Suprapubic skin (tissue), 4 donors: ENCODE data around the gene DFFB. TPM values are rescaled to one million over a fixed set of nuclear protein-coding genes. Genes with fewer than 3 reads are reported as not detected.

Source experiments
- DNase-seq, 2 donors: peaks; one replicate each; pipeline ENCODE4 v3.0.0-alpha.2; 2019; ENCODE audit warnings: low spot score in 2 of 2
- H3K27ac ChIP-seq: fragments of 200-600 bp; sonication (generic); one replicate; pipeline ENCODE4 v1.5.1; 2019
- H3K27me3 ChIP-seq: fragments of 200-600 bp; sonication (generic); one replicate; pipeline ENCODE4 v1.5.1; 2019
- H3K36me3 ChIP-seq: fragments of 200-600 bp; sonication (generic); one replicate; pipeline ENCODE4 v1.5.1; 2019
- H3K4me1 ChIP-seq: fragments of 200-600 bp; sonication (generic); one replicate; pipeline ENCODE4 v1.5.1; 2019
- H3K4me3 ChIP-seq: fragments of 200-600 bp; sonication (generic); one replicate; pipeline ENCODE4 v1.5.1; 2019; ENCODE audit warnings: mild to moderate bottlenecking
- H3K9me3 ChIP-seq: fragments of 200-600 bp; sonication (generic); one replicate; pipeline ENCODE4 v1.5.1; 2019
- EP300 ChIP-seq: sonication (generic); formaldehyde crosslinking; IDR thresholded peaks from one replicate; pipeline ENCODE4 v1.6.1; 2017; ENCODE audit warnings: antibody characterized with exemption
- POLR2A ChIP-seq, 2 donors: fragments of 450-650 bp; IDR thresholded peaks; one replicate each; pipeline ENCODE4 v1.6.1; 2017; ENCODE audit warnings: antibody characterized with exemption in 2 of 2, mild to moderate bottlenecking in 2 of 2, moderate library complexity in 2 of 2
- POLR2AphosphoS5 ChIP-seq, 3 donors: sonication (generic); formaldehyde crosslinking; IDR thresholded peaks; one replicate each; pipeline ENCODE4 v1.6.1; 2017; ENCODE audit warnings: antibody characterized with exemption in 3 of 3
- WGBS: methylation state at CpG from one replicate; pipeline ENCODE4 v1.1.5; 2018; 5-methylcytosine and 5-hydroxymethylcytosine counted together
- total RNA-seq, 4 donors: library from RNA; depleted of rRNA; stranded (reverse); fragments of >200 nt; gene quantifications; one replicate each; pipeline ENCODE4 v1.1.0, GENCODE V29; 2016
- TF ChIP-seq, protein P1 (sequence below), 2 donors: fragments of 200-600 bp in 1 of 2; fragments of 450-650 bp in 1 of 2; sonication (generic) in 1 of 2; IDR thresholded peaks; one replicate each; pipeline ENCODE4 v1.5.1; 2016 to 2019; ENCODE audit warnings: antibody characterized with exemption in 2 of 2, mild to moderate bottlenecking in 1 of 2, moderate library complexity in 1 of 2

The DFFB gene
- total RNA-seq, 4 donors from 2014 or later = 2.7 to 6.8 (median 4.2) TPM

DNA sequence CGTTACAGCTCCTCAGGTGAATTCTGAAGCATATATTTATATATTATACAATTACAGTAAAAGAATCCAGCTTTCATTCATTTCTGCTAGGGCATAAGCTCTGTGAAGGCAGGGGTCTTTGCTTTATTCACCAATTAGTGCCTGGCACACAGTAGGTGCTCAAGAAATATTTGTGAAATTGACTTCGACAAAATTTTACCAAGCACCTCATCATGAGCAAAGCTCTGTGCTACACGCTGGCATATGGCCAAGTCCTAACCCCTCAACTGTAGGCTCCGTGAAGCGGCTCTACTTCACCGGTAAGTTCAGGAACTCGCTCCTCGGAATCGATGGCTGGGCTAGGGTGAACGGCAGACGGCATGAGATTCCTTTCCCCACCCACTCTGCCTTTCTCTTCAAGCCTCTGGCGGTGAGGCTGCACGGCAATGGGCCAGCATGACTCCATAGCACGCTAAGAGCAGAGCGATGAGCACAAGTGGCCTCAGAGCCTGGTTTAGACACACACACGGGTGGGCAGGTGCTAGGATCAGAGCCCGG is 34.1 kb downstream of the DFFB start:
- Histone ChIP-seq H3K4me1 (peaks cover 7% of the 10 kb centered on the region), H3K27me3 (no peaks in the 10 kb centered on the region), H3K36me3 (peaks cover 46% of the 10 kb centered on the region), H3K4me3 (no peak overlapping the region), H3K9me3 (no peaks in the 10 kb centered on the region), H3K27ac (no peak overlapping the region)
- DNase-seq = no peak
- 77% methylated on average over 17 of the region's 17 CpGs for WGBS
- no peak for TF ChIP-seq POLR2A (IDR thresholded peaks at IDR 0.05)
- no peak for TF ChIP-seq EP300
- TF ChIP-seq, protein P1, sequence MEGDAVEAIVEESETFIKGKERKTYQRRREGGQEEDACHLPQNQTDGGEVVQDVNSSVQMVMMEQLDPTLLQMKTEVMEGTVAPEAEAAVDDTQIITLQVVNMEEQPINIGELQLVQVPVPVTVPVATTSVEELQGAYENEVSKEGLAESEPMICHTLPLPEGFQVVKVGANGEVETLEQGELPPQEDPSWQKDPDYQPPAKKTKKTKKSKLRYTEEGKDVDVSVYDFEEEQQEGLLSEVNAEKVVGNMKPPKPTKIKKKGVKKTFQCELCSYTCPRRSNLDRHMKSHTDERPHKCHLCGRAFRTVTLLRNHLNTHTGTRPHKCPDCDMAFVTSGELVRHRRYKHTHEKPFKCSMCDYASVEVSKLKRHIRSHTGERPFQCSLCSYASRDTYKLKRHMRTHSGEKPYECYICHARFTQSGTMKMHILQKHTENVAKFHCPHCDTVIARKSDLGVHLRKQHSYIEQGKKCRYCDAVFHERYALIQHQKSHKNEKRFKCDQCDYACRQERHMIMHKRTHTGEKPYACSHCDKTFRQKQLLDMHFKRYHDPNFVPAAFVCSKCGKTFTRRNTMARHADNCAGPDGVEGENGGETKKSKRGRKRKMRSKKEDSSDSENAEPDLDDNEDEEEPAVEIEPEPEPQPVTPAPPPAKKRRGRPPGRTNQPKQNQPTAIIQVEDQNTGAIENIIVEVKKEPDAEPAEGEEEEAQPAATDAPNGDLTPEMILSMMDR (IDR thresholded peaks at IDR 0.05) = no peak
- no peak for TF ChIP-seq POLR2AphosphoS5 (IDR thresholded peaks at IDR 0.05)

DNA sequence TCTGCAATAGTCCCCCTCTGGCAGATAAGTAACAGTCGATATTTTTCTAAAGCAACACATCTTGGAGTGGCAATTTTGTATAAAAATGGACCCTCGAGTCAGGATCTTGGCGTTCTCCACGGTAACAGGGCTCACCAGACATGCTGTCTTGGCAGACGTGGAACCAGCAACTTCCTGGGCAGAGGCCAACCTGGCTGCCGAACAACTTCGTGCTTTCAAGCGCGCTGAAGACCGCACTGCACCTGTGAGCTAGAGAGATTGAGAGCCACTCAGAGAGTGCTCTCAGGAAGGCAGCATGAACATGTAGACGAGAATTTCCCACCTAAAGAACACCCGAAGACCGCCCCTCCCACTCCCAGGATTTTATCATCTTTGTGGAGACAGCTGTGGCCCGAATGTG is 35.5 kb downstream of the DFFB start:
- Histone ChIP-seq H3K4me3 (no peak overlapping the region), H3K36me3 (peaks cover 33% of the 10 kb centered on the region), H3K9me3 (no peaks in the 10 kb centered on the region), H3K4me1 (peaks cover 7% of the 10 kb centered on the region), H3K27me3 (no peaks in the 10 kb centered on the region), H3K27ac (no peak overlapping the region)
- WGBS = 42% methylated on average over 13 of the region's 14 CpGs
- TF ChIP-seq, protein P1 (IDR thresholded peaks at IDR 0.05) = no peak
- TF ChIP-seq POLR2A (IDR thresholded peaks at IDR 0.05) (no peak), POLR2AphosphoS5 (IDR thresholded peaks at IDR 0.05) (no peak), EP300 (no peak)
- DNase-seq = no peak

DNA sequence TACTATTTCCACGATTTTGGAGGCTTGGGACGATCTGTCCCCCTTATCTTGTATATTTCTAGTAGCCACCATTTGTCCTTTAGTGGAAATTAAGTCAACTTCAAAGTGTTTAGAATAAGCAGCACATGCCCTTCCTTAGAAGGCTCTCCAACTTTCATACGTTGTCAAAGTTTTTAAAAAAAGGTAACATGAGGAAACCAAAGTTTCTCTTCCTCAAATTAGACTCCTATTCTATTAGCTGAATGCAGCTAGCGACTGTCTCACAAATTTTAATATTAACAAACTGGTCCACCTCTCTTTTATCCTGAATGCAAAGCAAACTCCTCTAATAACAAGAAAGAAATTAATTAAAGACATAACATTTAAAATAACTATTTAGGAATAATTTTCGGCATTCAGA is 35.9 kb downstream of the DFFB start:
- WGBS = 79% methylated on average over 5 of the region's 5 CpGs
- Histone ChIP-seq H3K27ac (no peak overlapping the region), H3K27me3 (no peaks in the 10 kb centered on the region), H3K36me3 (peaks cover 28% of the 10 kb centered on the region), H3K9me3 (no peaks in the 10 kb centered on the region), H3K4me1 (peaks cover 7% of the 10 kb centered on the region), H3K4me3 (no peak overlapping the region)
- DNase-seq = no peak
- no peak for TF ChIP-seq EP300
- TF ChIP-seq POLR2A (IDR thresholded peaks at IDR 0.05) = no peak
- TF ChIP-seq POLR2AphosphoS5 (IDR thresholded peaks at IDR 0.05) = no peak
- TF ChIP-seq, protein P1 (IDR thresholded peaks at IDR 0.05) = no peak

DNA sequence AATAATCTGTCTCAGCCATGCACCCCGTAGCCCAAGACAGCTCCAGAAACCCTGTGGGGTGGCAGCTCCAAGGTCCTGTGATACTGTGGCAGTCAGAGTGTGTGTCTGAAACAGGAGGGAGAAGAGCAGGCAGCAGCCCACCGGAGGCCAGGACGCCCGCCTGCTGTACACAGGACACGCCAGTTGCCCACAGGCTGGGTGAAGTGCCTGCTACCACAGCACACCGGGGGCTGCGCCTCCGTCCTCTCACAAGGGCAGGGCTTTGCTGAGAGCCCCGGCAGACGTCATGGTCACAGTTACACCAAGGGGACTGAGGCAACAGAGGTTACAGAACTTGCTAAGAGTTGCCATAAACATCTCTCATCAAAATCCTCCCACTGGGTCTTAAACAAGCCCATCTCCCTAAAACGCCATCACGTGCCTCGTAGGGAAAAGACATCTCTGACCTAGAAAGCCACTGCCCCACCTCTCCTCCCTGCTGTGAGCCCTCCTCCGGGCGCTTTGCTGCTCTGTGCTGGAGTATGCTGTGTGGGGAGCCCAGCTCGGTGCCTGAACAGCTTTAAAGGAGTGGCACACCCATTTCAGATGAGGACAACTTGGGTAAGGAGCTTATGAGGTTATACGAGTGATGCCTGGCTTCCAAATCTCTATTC is 37.5 kb downstream of the DFFB start:
- H3K4me3 ChIP-seq = no peak overlapping the region
- no peaks in the 10 kb centered on the region for H3K27me3 ChIP-seq
- H3K36me3 ChIP-seq = peaks cover 14% of the 10 kb centered on the region
- H3K9me3 ChIP-seq = no peaks in the 10 kb centered on the region
- no peak overlapping the region for H3K27ac ChIP-seq
- peaks cover 17% of the 10 kb centered on the region for H3K4me1 ChIP-seq
- DNase-seq = no peak
- no peak for TF ChIP-seq EP300
- TF ChIP-seq, protein P1 (IDR thresholded peaks at IDR 0.05) = no peak
- no peak for TF ChIP-seq POLR2AphosphoS5 (IDR thresholded peaks at IDR 0.05)
- TF ChIP-seq POLR2A (IDR thresholded peaks at IDR 0.05) = no peak
- 88% methylated on average over 14 of the region's 17 CpGs for WGBS

DNA sequence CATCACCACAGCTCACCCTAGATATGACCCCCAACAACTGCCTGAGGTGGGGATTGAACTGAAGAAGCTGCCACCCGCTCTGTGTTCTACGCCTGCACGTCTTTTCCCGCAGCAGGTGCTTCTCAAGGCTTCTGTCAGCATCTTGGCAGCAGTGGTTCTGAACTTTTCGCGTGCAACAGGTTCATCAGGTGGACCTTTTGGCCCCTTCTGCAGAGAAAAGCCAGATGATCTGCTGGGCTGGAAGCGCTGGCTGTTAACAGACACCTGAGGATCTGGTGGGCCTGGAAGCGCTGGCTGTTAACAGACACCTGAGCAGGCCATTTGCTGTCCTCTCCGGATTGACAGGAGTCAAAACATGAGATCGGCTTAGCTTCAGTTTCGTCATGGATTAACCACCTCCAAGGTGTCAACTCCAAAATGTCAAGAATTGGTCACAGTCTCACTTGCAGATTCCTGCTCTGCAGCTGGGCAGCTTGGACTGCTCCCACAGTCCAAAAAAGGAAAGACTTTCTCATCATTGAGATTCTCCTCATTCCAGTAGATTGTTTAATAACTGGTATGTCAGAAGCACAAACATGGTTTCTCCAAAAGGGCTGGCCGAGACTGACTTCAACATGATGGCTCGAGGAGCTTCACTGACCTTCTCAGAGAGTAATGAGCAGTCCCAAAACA is 38.1 kb downstream of the DFFB start:
- 95% methylated on average over 10 of the region's 13 CpGs for WGBS
- H3K27ac ChIP-seq = no peak overlapping the region
- DNase-seq = peak in 1 of 2 donors; percentile 10

More for the DNA sequence above, 38.1 kb downstream of the DFFB start:
- peaks cover 7% of the 10 kb centered on the region for H3K36me3 ChIP-seq
- no peak for TF ChIP-seq POLR2AphosphoS5 (IDR thresholded peaks at IDR 0.05)
- TF ChIP-seq POLR2A (IDR thresholded peaks at IDR 0.05) = no peak
- no peak for TF ChIP-seq EP300
- TF ChIP-seq, protein P1 (IDR thresholded peaks at IDR 0.05) = no peak
- no peaks in the 10 kb centered on the region for H3K27me3 ChIP-seq
- no peak overlapping the region for H3K4me3 ChIP-seq
- peaks cover 18% of the 10 kb centered on the region for H3K4me1 ChIP-seq
- no peaks in the 10 kb centered on the region for H3K9me3 ChIP-seq
